Colonic mucosa (tissue), 4 donors: ENCODE data around the gene PDCD6IP. TPM values are rescaled to one million over a fixed set of nuclear protein-coding genes. Genes with fewer than 3 reads are reported as not detected.

Source experiments
- DNase-seq: peaks from one replicate; pipeline ENCODE4 v3.0.0-alpha.2; 2020
- H3K27ac ChIP-seq: fragments of 200-600 bp; one replicate; pipeline ENCODE4 v1.8.0; 2021
- H3K27me3 ChIP-seq: fragments of 200-600 bp; one replicate; pipeline ENCODE4 v1.8.0; 2021
- H3K36me3 ChIP-seq: fragments of 200-600 bp; one replicate; pipeline ENCODE4 v1.8.0; 2021
- H3K4me1 ChIP-seq: fragments of 200-600 bp; one replicate; pipeline ENCODE4 v1.8.0; 2021; ENCODE audit warnings: mild to moderate bottlenecking
- H3K4me3 ChIP-seq: fragments of 200-600 bp; one replicate; pipeline ENCODE4 v1.8.0; 2021
- H3K9ac ChIP-seq, 2 donors: one replicate each; pipeline ENCODE4 v1.7.0; 2013; ENCODE audit warnings: control low read depth in 2 of 2, low read depth in 2 of 2, low read length in 2 of 2
- H3K9me3 ChIP-seq: fragments of 200-600 bp; one replicate; pipeline ENCODE4 v1.8.0; 2021
- CTCF ChIP-seq: fragments of 200-600 bp; IDR thresholded peaks from one replicate; pipeline ENCODE4 v1.8.0; 2022; ENCODE audit warnings: antibody characterized with exemption, mild to moderate bottlenecking
- intact Hi-C: fragments of 100-400 bp; cut with DNase I; formaldehyde crosslinking; loops from one replicate; pipeline ENCODE4 v1.14.1; 2022
- total RNA-seq, 2 donors: library from RNA; stranded (reverse); fragmentation: NEBNext Ultra II Directional in 1 of 2; extraction: Animal tissue kit (Norgen Biotek cat#: 25700) in 1 of 2; gene quantifications; one replicate each; pipeline ENCODE4 v1.2.1, GENCODE V29; 2021
- donor health status: healthy.
- donor health status: DM: no; HTN: no; CAD: no.
- donor health status: DM: no; HTN: no; CAD: no.

The PDCD6IP gene
- total RNA-seq, 2 donors from 2014 or later = 388 to 492 TPM

GRCh38 chr3:33858131-33858530, 59.7 kb downstream of the PDCD6IP start:
- intact Hi-C loops = no loop called here
- no peaks in the 10 kb centered on the region for H3K9me3 ChIP-seq
- DNase-seq = no peak
- H3K27me3 ChIP-seq = no peaks in the 10 kb centered on the region
- no peak overlapping the region for H3K27ac ChIP-seq
- H3K4me3 ChIP-seq = no peak overlapping the region
- no peak overlapping the region for H3K9ac ChIP-seq
- H3K36me3 ChIP-seq = peaks cover 6% of the 10 kb centered on the region
- TF ChIP-seq CTCF = no peak
- no peaks in the 10 kb centered on the region for H3K4me1 ChIP-seq

DNA sequence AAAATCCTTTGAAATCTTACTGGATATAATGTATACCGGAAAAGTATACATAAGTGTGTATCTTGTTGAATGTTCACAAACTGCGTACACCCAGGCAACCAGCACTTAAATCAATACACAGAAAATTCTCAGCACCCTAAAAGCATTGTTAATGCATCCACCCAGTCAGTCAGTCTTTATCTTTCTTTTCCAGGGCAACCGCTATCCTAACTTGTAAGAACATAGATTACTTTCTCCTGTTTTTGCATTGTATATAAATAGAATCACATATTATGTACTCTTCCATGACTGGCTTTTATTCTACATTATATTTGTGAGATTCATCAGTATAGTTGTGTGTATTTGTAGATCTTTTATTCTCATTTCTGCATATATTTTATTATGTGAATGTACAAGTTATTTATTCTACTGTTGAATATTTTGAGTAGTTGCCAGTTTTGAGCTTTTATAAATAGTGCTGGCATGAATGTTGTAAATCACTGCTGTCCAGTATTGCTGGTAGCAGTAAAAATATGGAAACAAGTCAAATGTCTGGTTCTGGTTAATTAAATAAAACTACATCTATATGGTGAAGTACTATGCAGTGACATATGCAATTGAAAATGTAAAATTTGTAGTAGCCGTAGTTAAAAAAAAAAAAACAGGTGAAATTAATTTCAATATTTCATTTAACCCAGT, 62.1 kb downstream of the PDCD6IP start:
- H3K4me1 ChIP-seq = no peaks in the 10 kb centered on the region
- no peaks in the 10 kb centered on the region for H3K9me3 ChIP-seq
- intact Hi-C loops = no loop called here
- H3K27me3 ChIP-seq = no peaks in the 10 kb centered on the region
- no peak overlapping the region for H3K27ac ChIP-seq
- DNase-seq = no peak
- no peak overlapping the region for H3K4me3 ChIP-seq
- peaks cover 6% of the 10 kb centered on the region for H3K36me3 ChIP-seq
- no peak for TF ChIP-seq CTCF
- H3K9ac ChIP-seq = no peak overlapping the region

- intact Hi-C loops = no loop called here
- no peaks in the 10 kb centered on the region for H3K27me3 ChIP-seq
These were observed 66.7 kb downstream of the PDCD6IP start for GRCh38 chr3:33865133-33865532.

DNA sequence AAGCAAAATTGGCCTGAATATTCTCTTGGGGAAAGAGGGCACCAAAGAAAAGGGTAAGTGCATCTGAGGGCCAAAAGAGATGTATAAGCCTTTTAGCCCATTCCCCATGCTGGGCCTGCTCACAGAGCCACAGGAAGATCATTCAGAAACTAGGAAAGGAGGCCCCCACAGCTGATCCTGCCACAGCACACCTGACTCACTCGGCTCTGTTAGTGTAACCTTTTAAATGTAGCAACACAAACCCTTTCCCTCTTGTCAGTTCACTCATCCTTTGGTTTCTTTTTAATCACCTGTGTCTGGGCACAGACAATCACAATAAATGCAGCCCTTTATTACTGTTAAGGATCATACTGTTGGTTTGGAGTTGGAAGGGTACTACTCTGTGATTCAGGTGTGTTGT, 69.9 kb downstream of the PDCD6IP start:
- Histone ChIP-seq H3K27ac (no peak overlapping the region), H3K9me3 (no peaks in the 10 kb centered on the region), H3K4me1 (no peaks in the 10 kb centered on the region), H3K9ac (no peak overlapping the region), H3K36me3 (peaks cover 8% of the 10 kb centered on the region), H3K4me3 (no peak overlapping the region), H3K27me3 (no peaks in the 10 kb centered on the region)
- intact Hi-C loops = no loop called here
- DNase-seq = no peak
- TF ChIP-seq CTCF = no peak

More at GRCh38 chr3:33865133-33865532, 66.7 kb downstream of the PDCD6IP start:
- Histone ChIP-seq H3K9me3 (no peaks in the 10 kb centered on the region), H3K4me1 (no peaks in the 10 kb centered on the region), H3K9ac (no peak overlapping the region), H3K36me3 (peaks cover 8% of the 10 kb centered on the region), H3K4me3 (no peak overlapping the region), H3K27ac (no peak overlapping the region)
- no peak for DNase-seq
- TF ChIP-seq CTCF = no peak

DNA sequence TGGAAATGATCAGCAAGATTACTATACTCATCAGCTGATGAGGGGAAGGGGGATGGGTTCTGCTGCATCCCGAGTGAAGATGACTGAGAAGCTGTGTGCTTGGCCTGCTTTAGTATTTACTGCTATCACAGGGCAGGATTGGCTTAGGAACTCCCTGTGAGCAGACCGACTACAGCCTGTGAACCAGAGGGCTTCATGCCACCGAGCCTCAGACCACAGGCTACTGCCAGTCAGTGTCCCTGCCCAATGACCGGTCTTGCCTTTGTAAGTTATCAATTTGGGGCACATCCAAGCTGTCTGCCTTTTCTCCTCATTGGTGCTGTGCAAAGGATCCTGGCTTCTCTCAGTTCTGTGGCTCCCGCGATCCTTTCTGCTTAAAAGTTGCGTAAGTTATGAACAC, 71.5 kb downstream of the PDCD6IP start:
- Histone ChIP-seq H3K4me3 (no peak overlapping the region), H3K9ac (no peak overlapping the region), H3K4me1 (no peaks in the 10 kb centered on the region), H3K36me3 (peaks cover 8% of the 10 kb centered on the region), H3K27me3 (no peaks in the 10 kb centered on the region), H3K27ac (no peak overlapping the region), H3K9me3 (no peaks in the 10 kb centered on the region)
- DNase-seq = no peak
- intact Hi-C loops = no loop called here
- no peak for TF ChIP-seq CTCF
